A673 (cell line): ENCODE measurements around the gene OR6K2. TPM values are rescaled to one million over a fixed set of nuclear protein-coding genes. Genes with fewer than 3 reads are reported as not detected.

ENCODE experiments used
- Bru-seq: library from RNA; stranded (reverse); fragments of 400-500 nt; gene quantifications from one replicate; lab custom pipeline; 2021; lab: Mats Ljungman, UMichigan
- BruChase-seq, 2 experiments: library from RNA; stranded (reverse); fragments of 400-500 nt; gene quantifications; one replicate each; lab custom pipeline; 2021; lab: Mats Ljungman, UMichigan
- BruUV-seq: library from RNA; stranded (reverse); fragments of 400-500 nt; replicated peaks from 2 replicates; lab custom pipeline; 2021; lab: Mats Ljungman, UMichigan
- CTCF ChIA-PET: fragments of 300-600 bp; sonication (Branson Sonifier 250); formaldehyde crosslinking; loops from one replicate; lab custom pipeline; 2022; ENCODE audit warnings: antibody characterized with exemption; lab: Charles Lee
- POLR2A ChIA-PET: fragments of 300-600 bp; sonication (Branson Sonifier 250); formaldehyde crosslinking; loops from one replicate; lab custom pipeline; 2022; ENCODE audit warnings: antibody characterized with exemption; ENCODE audit not compliant: low non-redundant PET; lab: Charles Lee
- DNase-seq: peaks from one replicate; pipeline ENCODE4 v3.0.0-alpha.2; 2015; ENCODE audit warnings: low spot score
- H3K27ac ChIP-seq: fragments of 200-600 bp; sonication (generic); 2 replicates; pipeline ENCODE4 v1.5.1; 2016; ENCODE audit warnings: mixed run types, low read depth, mild to moderate bottlenecking, mixed read lengths, antibody characterized with exemption, low read length; ENCODE audit not compliant: poor library complexity, severe bottlenecking
- H3K27me3 ChIP-seq: fragments of 200-600 bp; sonication (generic); replicated peaks from 2 replicates; pipeline ENCODE4 v1.6.1; 2017; ENCODE audit warnings: mixed run types, low read depth, mild to moderate bottlenecking, mixed read lengths, antibody characterized with exemption, low read length; ENCODE audit not compliant: insufficient read depth, poor library complexity
- H3K36me3 ChIP-seq: fragments of 200-600 bp; sonication (generic); 2 replicates; pipeline ENCODE4 v1.6.1; 2016; ENCODE audit warnings: mixed run types, mild to moderate bottlenecking, mixed read lengths, antibody characterized with exemption, low read length; ENCODE audit not compliant: insufficient read depth, poor library complexity, severe bottlenecking
- H3K4me1 ChIP-seq: fragments of 200-600 bp; sonication (generic); 2 replicates; pipeline ENCODE4 v1.6.1; 2017; ENCODE audit warnings: mixed run types, mild to moderate bottlenecking, mixed read lengths, antibody characterized with exemption, low read length; ENCODE audit not compliant: insufficient read depth, poor library complexity, severe bottlenecking
- H3K4me3 ChIP-seq: fragments of 200-600 bp; sonication (generic); 2 replicates; pipeline ENCODE4 v1.5.1; 2016; ENCODE audit warnings: low read depth, mixed run types, mild to moderate bottlenecking, mixed read lengths, low read length; ENCODE audit not compliant: poor library complexity, severe bottlenecking
- H3K9me3 ChIP-seq: fragments of 200-600 bp; sonication (generic); 2 replicates; pipeline ENCODE4 v1.6.1; 2016; ENCODE audit warnings: mixed run types, low read depth, mild to moderate bottlenecking, mixed read lengths, antibody characterized with exemption, low read length; ENCODE audit not compliant: poor library complexity, severe bottlenecking
- CTCF ChIP-seq: fragments of 300-800, 200-600 bp; sonication (generic); conservative IDR thresholded peaks from 2 replicates; pipeline ENCODE4 v1.5.1; 2017; ENCODE audit warnings: low read depth, mild to moderate bottlenecking, antibody characterized with exemption, low read length, moderate library complexity, mixed read lengths
- EZH2 ChIP-seq: fragments of 200-600 bp; sonication (generic); IDR thresholded peaks from 2 replicates; pipeline ENCODE4 v1.6.1; 2017; ENCODE audit warnings: borderline replicate concordance, low read depth, mild to moderate bottlenecking, mixed read lengths, antibody characterized with exemption, low read length; ENCODE audit not compliant: poor library complexity, severe bottlenecking
- intact Hi-C: fragments of 100-400 bp; cut with micrococcal nuclease; formaldehyde crosslinking; loops from one replicate; pipeline ENCODE4 v1.10.0; 2022; ENCODE audit not compliant: unreplicated experiment
- long read RNA-seq: library from polyadenylated mRNA; stranded (forward); transcript quantifications from one replicate; pipeline ENCODE4 v2.0.0, GENCODE V29; 2022
- total RNA-seq: library from RNA; stranded (reverse); gene quantifications from 2 replicates; pipeline ENCODE4 v1.2.3, GENCODE V29; 2021

OR6K2 gene
- total RNA-seq, result not detected in 2 replicates
- not detected for Bru-seq, nascent RNA
- not detected for BruChase-seq, experiment 1, labeled RNA remaining after a 2-hour chase
- BruChase-seq, experiment 2, labeled RNA remaining after a 6-hour chase, result not detected
- long read RNA-seq, result 0 reads

- no TSS peak for BruUV-seq
- TF ChIP-seq EZH2, result no peak
- TF ChIP-seq CTCF, result no peak
- CTCF ChIA-PET, result no interaction called here
- H3K36me3 ChIP-seq, result no peaks in the 10 kb centered on the region
- no peak within 1 kb of the TSS for H3K27ac ChIP-seq
- H3K9me3 ChIP-seq, result no peaks in the 10 kb centered on the region
- no peaks in the 10 kb centered on the region for H3K27me3 ChIP-seq
- POLR2A ChIA-PET, result no interaction called here
- intact Hi-C loops, result loop anchor here (10.0 kb wide), 1 partner anchor 56 kb away; no protein-coding TSS in a partner anchor
- no peaks in the 10 kb centered on the region for H3K4me1 ChIP-seq
- no peak for DNase-seq
- H3K4me3 ChIP-seq, result no peak within 1 kb of the TSS
These were observed at the start of gene OR6K2 for GRCh38 chr1:158700552-158700951. Gene OR6K2 (minus strand): TSS chr1:158700652. CDS start chr1:158700652, 0 bp downstream.

DNA sequence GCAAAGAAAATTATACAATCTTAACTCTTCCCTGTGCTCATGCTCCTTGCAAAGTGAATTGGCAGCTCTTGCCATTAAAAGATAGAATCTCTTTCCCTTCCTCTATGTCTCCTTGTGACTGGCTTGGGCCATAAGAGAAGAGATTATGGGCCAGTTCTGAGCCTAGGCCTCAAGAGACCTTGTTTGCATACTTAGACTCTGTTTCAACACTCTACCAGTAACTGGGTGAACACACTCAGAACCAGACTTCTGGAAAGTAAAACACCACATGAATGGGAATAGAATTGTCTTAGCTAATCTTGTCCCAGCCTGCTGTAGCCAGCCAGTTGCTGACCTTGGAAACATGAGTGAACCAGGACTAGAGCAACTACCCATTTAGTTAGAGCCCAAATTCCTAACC is 35.4 kb upstream of the OR6K2 start:
- Histone ChIP-seq H3K4me1 (no peaks in the 10 kb centered on the region), H3K27ac (no peak overlapping the region), H3K36me3 (no peaks in the 10 kb centered on the region), H3K27me3 (peaks cover 26% of the 10 kb centered on the region), H3K9me3 (no peaks in the 10 kb centered on the region), H3K4me3 (no peak overlapping the region)
- TF ChIP-seq CTCF, result no peak
- no peak for TF ChIP-seq EZH2
- intact Hi-C loops, result no loop called here
- POLR2A ChIA-PET, result no interaction called here
- DNase-seq, result no peak
- CTCF ChIA-PET, result no interaction called here
- BruUV-seq, result no TSS peak

- no TSS peak for BruUV-seq
- no peak overlapping the region for H3K4me3 ChIP-seq
- ChIA-PET POLR2A (no interaction called here), CTCF (no interaction called here)
- H3K27me3 ChIP-seq, result peaks cover 23% of the 10 kb centered on the region
- intact Hi-C loops, result no loop called here
- H3K36me3 ChIP-seq, result no peaks in the 10 kb centered on the region
- TF ChIP-seq CTCF, result no peak
- no peak for TF ChIP-seq EZH2
- H3K4me1 ChIP-seq, result no peaks in the 10 kb centered on the region
- no peak for DNase-seq
- no peaks in the 10 kb centered on the region for H3K9me3 ChIP-seq
- H3K27ac ChIP-seq, result no peak overlapping the region
These were observed 32.1 kb upstream of the OR6K2 start for GRCh38 chr1:158732524-158732923.
